HG03457 (cell line): Measurements from ENCODE around the gene ASB1.

Source experiments
- ATAC-seq: cut with Tn5 transposase; IDR thresholded peaks from one replicate; pipeline ENCODE4 v1.9.1; 2021; ENCODE audit warnings: moderate number of reproducible peaks; ENCODE audit not compliant: unreplicated experiment

ASB1 gene

GRCh38 chr2:238464389-238464788 lies 37.7 kb downstream of the ASB1 start:
- no peak for ATAC-seq

GRCh38 chr2:238465487-238466242 lies 38.9 kb downstream of the ASB1 start:
- no peak for ATAC-seq

GRCh38 chr2:238466243-238466756 lies 39.6 kb downstream of the ASB1 start:
- no peak for ATAC-seq

- no peak for ATAC-seq
Observed at GRCh38 chr2:238467062-238467461, 40.3 kb downstream of the ASB1 start.

GRCh38 chr2:238467792-238468191 lies 41.1 kb downstream of the ASB1 start:
- no peak for ATAC-seq

- no peak for ATAC-seq
Observed at GRCh38 chr2:238469155-238469554, 42.4 kb downstream of the ASB1 start.

- ATAC-seq, result no peak
Observed at GRCh38 chr2:238473014-238473413, 46.3 kb downstream of the ASB1 start.

GRCh38 chr2:238473523-238473922 lies 46.8 kb downstream of the ASB1 start:
- no peak for ATAC-seq

GRCh38 chr2:238475034-238475433 lies 48.3 kb downstream of the ASB1 start:
- ATAC-seq, result no peak

- ATAC-seq, result no peak
Observed at GRCh38 chr2:238475566-238475965, 48.8 kb downstream of the ASB1 start.

GRCh38 chr2:238476258-238476657 lies 49.5 kb downstream of the ASB1 start:
- ATAC-seq, result no peak

GRCh38 chr2:238478216-238478615 lies 51.5 kb downstream of the ASB1 start:
- ATAC-seq, result no peak

- ATAC-seq, result no peak
Observed at GRCh38 chr2:238479847-238480246, 53.1 kb downstream of the ASB1 start.

GRCh38 chr2:238483021-238483420 lies 56.3 kb downstream of the ASB1 start:
- ATAC-seq, result no peak

GRCh38 chr2:238483656-238484055 lies 56.9 kb downstream of the ASB1 start:
- no peak for ATAC-seq

GRCh38 chr2:238484522-238485452 lies 58.1 kb downstream of the ASB1 start:
- ATAC-seq, result no peak

- no peak for ATAC-seq
Observed at GRCh38 chr2:238486123-238486848, 59.6 kb downstream of the ASB1 start.

- ATAC-seq, result no peak
Observed at GRCh38 chr2:238487134-238487533, 60.4 kb downstream of the ASB1 start.

- no peak for ATAC-seq
Observed at GRCh38 chr2:238487652-238488346, 61.1 kb downstream of the ASB1 start.

GRCh38 chr2:238488347-238488826 lies 61.7 kb downstream of the ASB1 start:
- ATAC-seq, result no peak
